AG04449 (cell line): ENCODE data around the gene SGIP1.
"Not testable (repeated sequence)": the region's sequence is repeated elsewhere in the genome, so short reads cannot be mapped to it uniquely, and the experiment has no call there.

ENCODE experiments used
- CTCF ChIA-PET: fragments of 350-600 bp; formaldehyde crosslinking; extraction: SDS; loops from one replicate; lab custom pipeline; 2021; ENCODE audit warnings: antibody characterized with exemption; lab: Yijun Ruan, JAX
- POLR2A ChIA-PET: fragments of 400-600, 350-600 bp; formaldehyde crosslinking; extraction: SDS; loops from one replicate; lab custom pipeline; 2020; ENCODE audit warnings: antibody characterized with exemption, inconsistent platforms; lab: Yijun Ruan, JAX
- DNase-seq: peaks from one replicate; pipeline ENCODE4 v3.0.0-alpha.2; 2010; ENCODE audit warnings: low read depth, low spot score
- H3K4me3 ChIP-seq: 2 replicates; pipeline ENCODE4 v1.5.1; 2011; ENCODE audit warnings: low read depth, mild to moderate bottlenecking, control low read depth, low read length
- TF ChIP-seq, protein P1 (sequence below): IDR thresholded peaks from one replicate; pipeline ENCODE4 v1.5.1; 2011; ENCODE audit warnings: mild to moderate bottlenecking, moderate library complexity, low read length, control low read depth, inconsistent platforms; ENCODE audit not compliant: insufficient read depth; ENCODE audit errors: missing control alignments

SGIP1 gene

DNA sequence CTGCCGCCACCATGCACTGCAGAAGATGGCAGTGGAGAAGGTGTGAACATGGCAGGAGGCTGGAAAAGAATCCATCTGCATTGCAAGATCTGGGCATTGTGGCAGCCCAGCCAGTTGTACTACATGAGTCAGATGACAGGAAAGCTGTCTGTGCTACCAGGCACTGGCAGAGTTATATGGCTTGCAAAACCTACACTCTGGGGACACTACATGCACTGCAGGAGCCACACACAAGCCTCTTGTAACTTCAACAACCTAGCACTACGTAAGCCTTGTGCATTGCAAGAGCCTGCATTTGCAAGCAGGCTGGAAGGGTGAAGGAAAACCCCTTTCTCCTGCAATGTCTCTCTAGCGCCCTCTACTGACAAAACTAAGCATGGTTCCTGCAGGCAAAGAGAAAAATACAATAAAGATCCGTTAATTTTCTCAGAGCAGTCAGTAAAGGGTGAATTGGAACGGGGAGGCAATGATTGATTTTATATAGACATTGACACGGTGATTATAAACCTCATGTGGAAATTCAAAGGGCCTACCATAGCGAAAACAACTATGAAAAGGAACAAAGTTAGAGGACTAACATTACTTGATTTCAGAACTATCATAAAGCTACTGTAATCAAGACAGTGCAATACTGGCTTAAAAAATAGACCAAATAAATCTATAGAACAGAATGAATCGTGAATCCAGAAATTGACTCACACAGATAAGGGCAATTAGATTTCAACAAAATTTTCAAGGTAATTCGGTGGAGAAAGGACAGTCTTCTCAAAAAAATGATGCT lies 192.1 kb downstream of the SGIP1 start:
- CTCF ChIA-PET = interaction anchor here (0.6 to 4.9 kb wide), 47 partner anchors 8 to 486 kb away, joined by 3 to 62 read pairs (median 4); partner anchors contain the start of genes DYNLT5 and SGIP1
- DNase-seq = peak; percentile 24
- TF ChIP-seq, protein P1, sequence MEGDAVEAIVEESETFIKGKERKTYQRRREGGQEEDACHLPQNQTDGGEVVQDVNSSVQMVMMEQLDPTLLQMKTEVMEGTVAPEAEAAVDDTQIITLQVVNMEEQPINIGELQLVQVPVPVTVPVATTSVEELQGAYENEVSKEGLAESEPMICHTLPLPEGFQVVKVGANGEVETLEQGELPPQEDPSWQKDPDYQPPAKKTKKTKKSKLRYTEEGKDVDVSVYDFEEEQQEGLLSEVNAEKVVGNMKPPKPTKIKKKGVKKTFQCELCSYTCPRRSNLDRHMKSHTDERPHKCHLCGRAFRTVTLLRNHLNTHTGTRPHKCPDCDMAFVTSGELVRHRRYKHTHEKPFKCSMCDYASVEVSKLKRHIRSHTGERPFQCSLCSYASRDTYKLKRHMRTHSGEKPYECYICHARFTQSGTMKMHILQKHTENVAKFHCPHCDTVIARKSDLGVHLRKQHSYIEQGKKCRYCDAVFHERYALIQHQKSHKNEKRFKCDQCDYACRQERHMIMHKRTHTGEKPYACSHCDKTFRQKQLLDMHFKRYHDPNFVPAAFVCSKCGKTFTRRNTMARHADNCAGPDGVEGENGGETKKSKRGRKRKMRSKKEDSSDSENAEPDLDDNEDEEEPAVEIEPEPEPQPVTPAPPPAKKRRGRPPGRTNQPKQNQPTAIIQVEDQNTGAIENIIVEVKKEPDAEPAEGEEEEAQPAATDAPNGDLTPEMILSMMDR = peak; percentile 78
- H3K4me3 ChIP-seq = no peak overlapping the region
- POLR2A ChIA-PET = interaction anchor here (1.3 kb wide), 1 partner anchor 10 kb away, joined by 4 read pairs; no protein-coding TSS in a partner anchor

DNA sequence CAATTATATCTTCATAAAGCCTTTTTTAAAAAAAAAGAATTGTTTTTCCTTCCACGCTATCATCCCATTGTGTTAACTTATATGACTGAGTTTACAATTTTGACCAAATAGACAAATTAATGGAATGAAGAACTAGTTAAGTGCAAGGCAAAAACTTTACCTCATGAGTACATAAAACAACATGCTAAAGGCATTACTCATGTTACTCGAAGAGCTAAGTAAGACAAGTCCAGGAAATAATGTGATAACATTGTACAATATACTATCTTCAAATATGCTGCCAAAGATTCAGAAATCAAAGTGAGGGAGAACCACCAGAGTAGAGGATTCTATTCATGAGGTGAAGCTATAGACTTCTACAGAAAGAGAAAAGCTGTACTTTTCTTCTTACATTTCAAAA lies 194.1 kb downstream of the SGIP1 start:
- no peak for DNase-seq
- H3K4me3 ChIP-seq = no peak overlapping the region
- TF ChIP-seq, protein P1 = no peak
- CTCF ChIA-PET = interaction anchor here (0.7 to 4.9 kb wide), 5 partner anchors 11 to 224 kb away, joined by 3 to 43 read pairs (median 5); no protein-coding TSS in a partner anchor
- POLR2A ChIA-PET = no interaction called here

DNA sequence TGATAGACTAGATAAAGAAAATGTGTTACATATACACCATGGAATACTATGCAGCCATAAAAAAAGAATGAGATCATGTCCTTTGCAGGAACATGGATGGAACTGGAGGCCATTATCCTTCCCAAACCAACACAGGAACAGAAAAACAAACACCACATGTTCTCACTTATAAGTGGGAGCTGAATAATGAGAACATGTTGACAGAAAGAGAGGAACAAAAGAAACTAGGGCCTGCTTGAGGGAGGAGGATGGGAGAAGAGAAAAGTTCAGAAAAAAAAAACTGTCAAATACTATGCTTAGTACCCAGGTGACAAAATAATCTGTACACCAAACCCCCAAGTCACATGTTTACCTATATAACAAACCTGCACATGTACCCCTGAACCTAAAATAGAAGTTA lies 194.8 kb downstream of the SGIP1 start:
- H3K4me3 ChIP-seq, POLR2A ChIA-PET, DNase-seq: not testable (repeated sequence)
- CTCF ChIA-PET = interaction anchor here (0.7 to 4.9 kb wide), 4 partner anchors 10 to 18 kb away, joined by 3 to 43 read pairs (median 5); no protein-coding TSS in a partner anchor

DNA sequence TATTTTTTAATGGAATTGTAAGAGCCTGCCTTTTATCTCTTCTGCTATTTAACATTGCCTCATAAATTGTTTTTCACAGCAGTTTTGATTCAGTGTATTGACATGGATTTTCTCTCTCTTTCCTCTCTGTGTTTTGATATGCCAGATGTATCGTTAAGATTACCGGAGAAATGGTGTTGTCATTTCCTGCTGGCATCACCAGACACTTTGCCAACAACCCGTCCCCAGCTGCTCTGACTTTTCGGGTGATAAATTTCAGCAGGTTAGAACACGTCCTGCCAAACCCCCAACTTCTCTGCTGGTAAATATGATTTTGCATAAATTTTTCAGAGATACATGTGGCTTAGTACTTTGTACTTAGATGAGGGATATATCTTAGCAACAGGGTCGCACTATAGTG lies 195.2 kb downstream of the SGIP1 start:
- ChIA-PET POLR2A (no interaction called here), CTCF (interaction anchor here (1.1 to 4.9 kb wide), 3 partner anchors 10 to 18 kb away, joined by 3 to 43 read pairs (median 7); no protein-coding TSS in a partner anchor)
- TF ChIP-seq, protein P1 = no peak
- no peak for DNase-seq
- no peak overlapping the region for H3K4me3 ChIP-seq

DNA sequence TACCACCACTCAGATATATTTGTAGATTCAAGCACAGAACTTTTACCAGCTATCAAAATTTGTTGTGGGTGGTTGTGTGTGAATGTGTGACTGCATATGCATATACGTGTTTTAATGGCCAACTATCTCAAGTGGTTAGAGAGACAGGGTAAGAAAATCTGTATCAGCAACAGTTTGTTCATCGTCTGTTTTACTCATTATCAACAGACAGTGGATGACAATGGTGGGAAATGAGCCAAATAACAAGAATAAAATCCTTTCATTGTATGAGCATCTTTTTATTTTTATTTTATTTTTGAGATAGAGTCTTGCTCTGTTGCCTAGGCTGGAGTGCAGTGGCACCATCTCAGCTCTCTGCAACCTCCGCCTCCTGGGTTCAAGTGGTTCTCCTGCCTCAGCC lies 195.6 kb downstream of the SGIP1 start:
- DNase-seq = no peak
- TF ChIP-seq, protein P1 = no peak
- H3K4me3 ChIP-seq = no peak overlapping the region
- CTCF ChIA-PET = interaction anchor here (2.3 to 4.9 kb wide), 2 partner anchors 9 to 13 kb away, joined by 7 to 43 read pairs; no protein-coding TSS in a partner anchor
- POLR2A ChIA-PET = no interaction called here

DNA sequence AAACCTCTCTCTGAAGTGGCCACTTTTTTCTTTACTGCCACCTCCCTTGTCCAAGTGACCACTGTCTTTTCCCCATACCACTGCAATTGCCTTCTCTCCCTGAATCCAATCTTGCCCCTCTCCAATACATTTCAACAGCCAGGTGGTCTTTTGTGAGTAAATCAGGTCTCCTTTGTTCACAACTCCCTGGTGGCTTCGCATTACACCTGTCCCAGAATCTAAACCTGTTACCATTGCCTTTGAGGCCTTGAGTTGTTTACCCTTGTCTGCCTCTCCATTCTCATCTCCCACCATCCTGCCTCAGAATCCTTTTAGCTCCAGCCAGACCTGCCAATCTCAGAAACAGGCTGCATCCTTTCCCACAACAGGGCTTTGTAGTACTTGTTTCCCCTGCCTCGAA lies 196.5 kb downstream of the SGIP1 start:
- no peak overlapping the region for H3K4me3 ChIP-seq
- CTCF ChIA-PET = no interaction called here
- DNase-seq = no peak
- POLR2A ChIA-PET = no interaction called here
- TF ChIP-seq, protein P1 = no peak
